ENCODE results near the gene PRKAG2. TPM values are rescaled to one million over a fixed set of nuclear protein-coding genes. Genes with fewer than 3 reads are reported as not detected.

PRKAG2 gene
- total RNA-seq, 4 donors from 2014 or later, result 7.5 to 14.3 (median 12.2) TPM

DNA sequence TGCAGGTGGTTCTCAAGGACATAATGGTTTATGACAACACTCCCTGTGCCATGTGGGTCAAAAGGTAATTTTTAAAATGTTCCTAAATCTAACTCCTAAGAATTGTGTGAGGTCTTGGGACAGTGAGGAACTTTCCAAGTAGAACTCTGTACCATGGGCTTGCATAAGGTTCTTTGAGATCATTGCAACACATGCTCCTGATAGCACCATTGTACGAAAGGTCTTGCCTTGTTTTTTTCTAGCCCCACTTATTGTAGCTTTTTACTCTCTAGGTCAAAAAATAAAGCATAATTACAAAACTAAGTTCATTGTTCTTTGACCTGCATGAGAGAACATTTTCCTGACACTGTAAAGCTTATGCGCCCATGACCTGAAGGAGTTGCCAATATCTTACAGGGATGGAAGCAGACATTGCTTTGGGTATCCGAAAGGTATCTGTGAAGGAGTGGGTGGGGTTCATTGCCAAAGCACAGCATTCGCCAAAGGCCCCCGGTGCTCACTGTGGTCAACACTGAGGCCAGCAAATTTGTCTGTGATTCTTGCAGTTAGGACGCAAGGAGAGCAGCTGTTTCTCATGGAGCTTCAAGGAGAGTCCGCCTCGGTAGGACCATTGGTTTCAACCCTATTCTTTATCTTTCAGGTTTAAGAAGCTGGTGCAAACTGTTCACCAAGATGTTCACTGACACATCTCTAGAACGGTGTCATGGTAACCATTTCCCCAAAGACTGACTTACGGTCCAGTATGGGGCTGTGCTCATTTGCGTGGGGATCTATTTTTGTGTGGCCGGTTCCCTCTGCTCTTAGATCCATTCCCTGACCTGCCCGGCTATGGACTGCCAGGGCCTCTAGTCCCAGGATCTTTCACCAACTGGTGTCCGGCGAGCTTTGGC, 7.6 kb upstream of the PRKAG2 start:
- DNase-seq (ENCODE audit: low spot score in 2 of 2), result no peak
- no peak overlapping the region for H3K4me3 ChIP-seq (ENCODE audit: low read depth, poor library complexity, severe bottlenecking)
- intact Hi-C loops (cut with DNase I; ENCODE audit: low total_unique reads), result no loop called here
- 93 to 94% methylated on average over 15 of the region's 15 CpGs for WGBS, 2 donors
- TF ChIP-seq POLR2A (IDR thresholded peaks at IDR 0.05), result no peak
- TF ChIP-seq, protein P1, sequence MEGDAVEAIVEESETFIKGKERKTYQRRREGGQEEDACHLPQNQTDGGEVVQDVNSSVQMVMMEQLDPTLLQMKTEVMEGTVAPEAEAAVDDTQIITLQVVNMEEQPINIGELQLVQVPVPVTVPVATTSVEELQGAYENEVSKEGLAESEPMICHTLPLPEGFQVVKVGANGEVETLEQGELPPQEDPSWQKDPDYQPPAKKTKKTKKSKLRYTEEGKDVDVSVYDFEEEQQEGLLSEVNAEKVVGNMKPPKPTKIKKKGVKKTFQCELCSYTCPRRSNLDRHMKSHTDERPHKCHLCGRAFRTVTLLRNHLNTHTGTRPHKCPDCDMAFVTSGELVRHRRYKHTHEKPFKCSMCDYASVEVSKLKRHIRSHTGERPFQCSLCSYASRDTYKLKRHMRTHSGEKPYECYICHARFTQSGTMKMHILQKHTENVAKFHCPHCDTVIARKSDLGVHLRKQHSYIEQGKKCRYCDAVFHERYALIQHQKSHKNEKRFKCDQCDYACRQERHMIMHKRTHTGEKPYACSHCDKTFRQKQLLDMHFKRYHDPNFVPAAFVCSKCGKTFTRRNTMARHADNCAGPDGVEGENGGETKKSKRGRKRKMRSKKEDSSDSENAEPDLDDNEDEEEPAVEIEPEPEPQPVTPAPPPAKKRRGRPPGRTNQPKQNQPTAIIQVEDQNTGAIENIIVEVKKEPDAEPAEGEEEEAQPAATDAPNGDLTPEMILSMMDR (IDR thresholded peaks at IDR 0.05), result no peak

DNA sequence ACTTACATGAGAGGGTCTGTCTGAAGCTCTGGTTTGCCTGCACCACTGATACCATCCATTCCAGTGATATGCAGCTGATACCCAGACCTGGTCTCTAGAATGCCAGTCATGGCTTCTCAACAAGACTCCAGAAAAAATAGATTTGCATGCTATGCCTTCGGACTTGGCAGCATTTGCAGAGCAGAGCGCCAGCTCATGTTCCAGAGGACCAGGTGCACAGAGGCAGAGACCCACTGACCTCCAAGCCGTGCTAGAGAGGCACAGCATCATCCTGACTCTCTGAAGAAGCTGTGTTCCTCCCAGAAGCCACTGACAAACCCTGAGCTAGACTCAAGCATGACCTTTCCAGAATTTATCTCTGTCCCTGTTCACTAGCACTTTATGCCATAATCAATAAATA, 6.9 kb upstream of the PRKAG2 start:
- intact Hi-C loops (cut with DNase I; ENCODE audit: low total_unique reads), result no loop called here
- no peak for DNase-seq (ENCODE audit: low spot score in 2 of 2)
- WGBS, 2 donors, result 76 to 88% methylated on average over 3 of the region's 3 CpGs
- no peak for TF ChIP-seq POLR2A (IDR thresholded peaks at IDR 0.05)
- TF ChIP-seq, protein P1 (IDR thresholded peaks at IDR 0.05), result no peak
- no peak overlapping the region for H3K4me3 ChIP-seq (ENCODE audit: low read depth, poor library complexity, severe bottlenecking)

DNA sequence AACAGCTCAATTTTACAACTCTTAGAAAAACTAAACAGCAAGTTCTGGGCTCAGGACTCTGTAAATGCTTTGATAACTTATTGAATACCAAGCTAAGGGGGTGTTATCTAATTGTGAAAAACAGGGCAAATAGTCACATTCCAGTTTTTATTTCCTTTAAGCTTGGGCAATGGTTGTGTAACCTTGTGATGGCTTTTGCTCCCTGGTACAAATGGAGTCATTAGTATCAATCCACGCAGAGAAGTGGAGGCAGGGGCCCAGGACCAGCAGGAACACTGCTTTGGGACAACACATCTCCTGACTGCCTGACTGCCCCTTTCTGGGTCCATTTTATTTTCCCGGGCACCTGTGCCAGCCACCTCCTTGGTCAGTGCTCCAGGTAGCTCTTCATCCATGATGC, 5.8 kb upstream of the PRKAG2 start:
- WGBS, 2 donors, result 93 to 97% methylated on average over 2 of the region's 2 CpGs
- TF ChIP-seq, protein P1 (IDR thresholded peaks at IDR 0.05), result no peak
- TF ChIP-seq POLR2A (IDR thresholded peaks at IDR 0.05), result no peak

DNA sequence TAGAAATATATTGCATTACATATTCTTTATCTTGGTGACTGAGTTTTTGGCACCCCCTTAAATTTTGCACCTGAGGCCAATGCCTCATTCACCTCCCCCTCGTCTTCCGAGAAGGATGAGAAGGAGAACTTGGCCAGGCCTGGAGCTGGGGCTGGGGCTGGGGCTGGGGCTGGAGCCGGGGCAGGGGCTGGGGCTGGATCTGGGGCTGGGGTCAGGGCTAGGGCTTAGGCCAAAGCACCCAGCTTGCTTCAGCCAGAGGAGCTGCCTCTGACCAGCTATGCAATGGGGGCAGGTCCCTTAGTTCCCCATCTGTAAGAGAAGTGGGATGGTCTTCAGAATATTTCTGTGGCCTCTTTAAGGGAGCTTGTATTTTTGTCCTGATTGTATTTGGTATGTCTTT, 3.8 kb upstream of the PRKAG2 start:
- WGBS, 2 donors, result 82 to 89% methylated on average over 3 of the region's 3 CpGs
- no peak for DNase-seq (ENCODE audit: low spot score in 2 of 2)
- TF ChIP-seq POLR2A (IDR thresholded peaks at IDR 0.05), result no peak
- TF ChIP-seq, protein P1 (IDR thresholded peaks at IDR 0.05), result no peak
- intact Hi-C loops (cut with DNase I; ENCODE audit: low total_unique reads), result no loop called here
- no peak overlapping the region for H3K4me3 ChIP-seq (ENCODE audit: low read depth, poor library complexity, severe bottlenecking)

More for the DNA sequence above, 5.8 kb upstream of the PRKAG2 start:
- intact Hi-C loops (cut with DNase I; ENCODE audit: low total_unique reads), result no loop called here
- H3K4me3 ChIP-seq (ENCODE audit: low read depth, poor library complexity, severe bottlenecking), result no peak overlapping the region
- no peak for DNase-seq (ENCODE audit: low spot score in 2 of 2)

DNA sequence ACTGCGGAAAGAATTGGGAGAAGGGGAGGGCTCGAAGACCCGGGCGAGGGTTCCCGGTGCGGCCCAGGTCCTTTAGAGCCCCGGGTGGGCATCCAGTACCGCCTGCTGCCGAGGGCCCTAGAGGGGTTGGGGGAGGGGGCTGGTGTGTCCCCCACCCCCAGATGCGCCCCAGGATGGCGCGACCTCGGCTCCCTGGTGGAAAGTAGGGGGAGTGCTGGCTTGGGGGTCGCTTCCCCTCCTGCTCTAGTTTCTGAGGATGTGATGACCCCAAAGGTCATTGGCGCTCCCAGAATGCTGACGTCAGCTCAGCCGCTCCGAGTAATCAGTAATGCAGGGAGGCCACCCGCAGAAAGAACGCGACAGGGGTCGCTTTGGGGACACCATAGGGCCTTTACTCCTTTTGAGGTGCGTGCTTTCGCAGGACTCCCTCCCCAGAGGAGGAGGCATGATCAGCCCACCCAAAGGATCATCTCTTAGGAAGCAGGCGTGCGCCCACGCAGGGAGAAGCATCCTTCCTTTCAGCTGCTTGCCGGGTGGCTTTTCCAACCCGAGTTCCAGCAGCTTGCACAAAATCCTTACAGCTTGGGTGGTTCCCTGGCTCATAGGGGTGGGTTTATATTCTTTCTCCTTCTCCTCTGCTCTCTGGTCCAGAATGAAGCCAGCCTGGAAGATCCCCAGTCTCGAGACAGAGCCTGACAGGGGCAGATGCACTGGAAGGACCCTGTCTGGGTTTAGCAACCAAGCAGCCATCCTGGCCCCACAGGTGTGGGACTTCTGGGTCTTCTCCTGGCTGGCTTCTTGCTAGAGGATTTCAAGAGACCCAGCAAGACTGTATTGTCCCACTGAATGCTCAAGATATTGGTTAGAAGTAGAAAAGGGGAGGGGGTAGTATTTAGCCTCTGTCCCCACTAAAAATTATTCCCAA, 1.3 kb upstream of the PRKAG2 start:
- DNase-seq (ENCODE audit: low spot score in 2 of 2), result no peak
- WGBS, 2 donors, result 20 to 27% methylated on average over 18 to 21 of the region's 30 CpGs
- intact Hi-C loops (cut with DNase I; ENCODE audit: low total_unique reads), result no loop called here
- peak overlapping the region; percentile 4 for H3K4me3 ChIP-seq (ENCODE audit: low read depth, poor library complexity, severe bottlenecking)
- TF ChIP-seq POLR2A (IDR thresholded peaks at IDR 0.05), result no peak

All from lower leg skin (tissue), 4 donors.